ENCODE data around the gene COG5.

Gene COG5

DNA sequence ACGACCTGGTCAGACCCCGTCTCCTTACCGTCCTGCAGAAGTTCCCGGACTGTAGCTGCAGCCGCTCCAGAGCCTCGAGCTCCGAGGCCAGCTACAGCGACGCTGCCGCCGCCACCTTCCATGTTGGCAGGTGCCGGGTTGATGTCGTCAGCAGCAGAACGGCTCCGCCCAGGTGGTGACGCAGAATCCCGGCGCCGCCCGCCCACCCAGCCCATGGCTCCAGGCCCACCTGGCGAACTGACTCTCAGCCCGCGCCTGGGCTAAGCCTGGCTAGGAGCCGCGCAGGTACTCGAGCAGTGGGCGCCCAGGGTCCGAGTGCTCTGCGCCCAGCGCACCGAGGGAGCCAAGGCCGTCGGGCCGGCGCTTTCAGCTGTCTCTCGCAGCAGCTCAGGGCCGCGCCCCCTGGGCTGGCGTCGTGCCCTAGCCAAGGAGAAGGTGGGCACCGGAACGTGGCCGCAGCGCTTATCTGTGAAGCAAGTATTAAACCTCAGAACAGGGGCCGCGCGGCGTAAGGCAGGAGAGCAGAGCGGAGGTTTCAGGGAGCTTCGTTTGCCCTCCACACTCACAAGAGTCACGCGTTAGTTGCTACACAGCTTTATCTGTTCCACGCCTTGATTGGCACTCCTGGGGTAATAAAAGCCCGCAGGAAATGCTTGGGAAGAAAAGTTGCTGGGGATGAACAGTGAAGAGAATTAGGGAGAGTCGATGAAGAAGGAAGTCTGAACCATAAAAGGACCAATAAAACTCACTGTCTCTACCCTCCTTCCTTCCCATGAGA lies at the start of gene COG5, which contains the start of gene DUS4L:
TSS of gene COG5 (minus strand) at position 146 of the 778 bp plus-strand sequence. CDS start at position 122, 24 bp downstream.
TSS of gene DUS4L (plus strand) at position 197 of the 778 bp plus-strand sequence. CDS start 3,100 bp downstream, outside the sequence.
- DNase-seq (ENCODE audit: low spot score): peak; percentile 89

DNA sequence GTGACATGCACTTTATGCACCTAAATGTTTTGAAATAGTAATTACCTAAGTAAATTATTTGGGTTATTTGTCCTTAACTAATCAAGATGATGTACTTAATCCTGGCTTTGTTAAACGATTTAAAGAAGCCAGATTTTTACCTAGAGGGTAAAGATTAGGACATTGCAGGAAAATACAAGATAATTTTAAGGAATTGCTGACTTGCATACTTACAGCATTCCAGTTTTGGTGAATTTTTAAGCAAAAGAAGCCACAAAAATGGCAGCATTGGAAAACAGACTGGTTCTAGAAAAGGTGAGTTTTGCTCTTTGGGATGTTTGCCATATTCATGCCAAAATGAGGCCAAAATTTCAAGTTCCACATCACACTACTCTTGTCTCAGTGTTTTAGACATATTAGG lies 49.7 kb upstream of the COG5 start:
- no peak for DNase-seq (ENCODE audit: low spot score)

GRCh38 chr7:107610323-107610722 lies 46.6 kb upstream of the COG5 start:
- no peak for DNase-seq (ENCODE audit: low spot score)

DNA sequence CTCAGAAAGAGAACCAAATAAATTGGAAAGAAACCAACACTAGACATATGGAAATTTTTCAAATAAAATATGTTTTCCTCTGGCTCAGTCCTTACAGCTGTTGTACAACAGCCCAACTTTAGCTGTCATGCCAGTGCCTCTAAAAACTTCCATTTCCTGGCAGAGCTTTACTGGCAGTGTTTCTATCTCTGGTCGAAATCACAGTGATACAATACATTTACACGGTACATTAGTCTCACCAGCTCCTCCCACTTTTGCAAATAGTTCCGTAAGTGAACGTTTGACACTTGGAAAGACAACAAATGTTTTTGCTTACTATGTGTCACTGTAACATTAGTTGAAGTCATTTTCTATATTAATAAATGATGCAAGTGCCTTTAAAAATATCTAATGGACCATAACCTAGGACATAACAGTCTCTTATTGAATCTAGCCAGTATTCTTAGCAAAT lies 46.1 kb upstream of the COG5 start:
- no peak for DNase-seq (ENCODE audit: low spot score)

GRCh38 chr7:107606303-107606702 lies 42.6 kb upstream of the COG5 start:
- DNase-seq (ENCODE audit: low spot score): no peak

- no peak for DNase-seq (ENCODE audit: low spot score)
Observed at GRCh38 chr7:107605218-107605815, 41.6 kb upstream of the COG5 start.

- DNase-seq (ENCODE audit: low spot score): no peak
Observed at GRCh38 chr7:107600816-107601215, 37.1 kb upstream of the COG5 start.

DNA sequence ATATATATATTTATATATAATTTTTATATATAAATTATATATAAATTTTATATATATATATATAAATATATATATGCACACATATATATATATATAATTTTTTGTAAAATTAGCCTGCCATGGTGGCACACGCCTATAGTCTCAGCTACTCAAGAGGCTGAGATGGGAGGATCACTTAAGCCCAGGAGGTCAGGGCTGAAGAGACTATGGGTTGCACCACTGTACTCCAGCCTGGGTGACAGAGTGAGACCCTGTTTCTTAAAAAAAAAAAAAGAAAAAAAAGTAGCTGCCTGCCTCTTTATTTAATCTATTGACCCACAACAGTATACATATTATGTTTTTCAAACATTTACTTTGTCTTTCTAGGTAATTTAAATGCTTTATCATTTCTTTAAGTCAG lies 35.5 kb upstream of the COG5 start:
- no peak for DNase-seq (ENCODE audit: low spot score)

GRCh38 chr7:107597953-107598352 lies 34.2 kb upstream of the COG5 start:
- no peak for DNase-seq (ENCODE audit: low spot score)

DNA sequence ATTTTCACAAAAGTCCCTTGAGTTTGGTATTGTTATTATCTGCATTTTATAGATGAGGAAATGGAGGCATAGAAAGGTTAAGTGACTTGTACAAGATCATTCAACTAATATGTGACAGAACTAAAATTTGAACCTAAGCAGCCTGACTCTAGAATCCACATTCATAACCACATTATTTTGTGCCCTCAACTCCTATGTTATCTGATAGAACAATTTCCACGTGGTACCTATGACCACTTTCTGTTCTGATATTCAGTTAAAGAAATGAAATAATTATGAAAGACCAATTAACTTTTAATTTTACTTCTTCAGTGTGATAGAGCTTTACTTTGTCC lies 33.8 kb upstream of the COG5 start:
- DNase-seq (ENCODE audit: low spot score): no peak

- no peak for DNase-seq (ENCODE audit: low spot score)
Observed at GRCh38 chr7:107596881-107597581, 33.3 kb upstream of the COG5 start.

- DNase-seq (ENCODE audit: low spot score): peak; percentile 88
Observed at GRCh38 chr7:107594961-107595737, 31.4 kb upstream of the COG5 start.

DNA sequence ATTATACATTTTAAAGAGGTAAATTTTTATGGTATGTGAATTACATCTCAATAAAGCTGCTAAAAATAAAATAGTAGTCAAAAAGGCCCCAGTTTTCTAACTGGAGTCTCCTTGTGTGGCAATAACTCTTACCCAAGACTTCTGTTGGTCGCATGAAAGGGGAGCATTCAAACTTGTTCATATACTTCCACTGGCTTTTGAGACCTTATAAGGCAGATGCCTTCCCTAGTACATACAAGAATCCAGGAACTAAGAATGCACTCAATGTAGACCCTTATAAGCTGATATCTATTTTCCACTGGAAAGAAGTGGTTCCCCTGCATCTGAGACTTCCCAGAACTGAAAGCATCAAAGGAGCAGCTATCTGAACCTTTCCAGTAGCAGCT lies 29.3 kb upstream of the COG5 start:
- DNase-seq (ENCODE audit: low spot score): no peak

- DNase-seq (ENCODE audit: low spot score): no peak
Observed at GRCh38 chr7:107592361-107593024, 28.8 kb upstream of the COG5 start.

GRCh38 chr7:107591421-107591820 lies 27.7 kb upstream of the COG5 start:
- DNase-seq (ENCODE audit: low spot score): no peak

DNA sequence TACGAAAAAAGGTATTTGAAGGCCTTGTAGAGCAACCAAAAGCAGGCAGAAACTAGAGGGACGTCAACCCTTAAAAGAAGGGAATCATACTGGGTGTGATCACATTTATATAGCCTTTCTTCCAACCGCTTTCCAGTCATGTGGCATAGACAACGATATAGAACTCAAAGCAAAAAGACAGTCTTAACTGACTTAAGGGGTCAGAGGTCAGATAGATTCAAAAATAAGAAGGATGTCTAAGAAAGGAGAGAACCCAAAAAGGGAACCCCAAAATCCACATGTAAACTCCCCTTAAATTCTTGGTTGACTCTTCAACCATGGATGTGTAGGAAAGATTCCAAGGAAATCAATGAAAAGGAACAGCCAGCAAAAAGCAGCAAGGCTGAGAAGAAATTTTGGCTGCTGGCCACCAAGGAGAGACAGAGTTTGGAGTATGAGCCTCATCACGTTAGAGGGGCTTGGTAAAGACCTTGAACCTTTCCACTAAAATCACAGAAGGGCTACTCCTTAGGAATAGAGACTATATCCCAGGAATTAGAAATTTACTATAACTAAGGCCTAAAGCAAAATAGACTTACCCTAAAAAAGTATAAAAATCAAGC lies 24.9 kb upstream of the COG5 start:
- DNase-seq (ENCODE audit: low spot score): no peak

DNA sequence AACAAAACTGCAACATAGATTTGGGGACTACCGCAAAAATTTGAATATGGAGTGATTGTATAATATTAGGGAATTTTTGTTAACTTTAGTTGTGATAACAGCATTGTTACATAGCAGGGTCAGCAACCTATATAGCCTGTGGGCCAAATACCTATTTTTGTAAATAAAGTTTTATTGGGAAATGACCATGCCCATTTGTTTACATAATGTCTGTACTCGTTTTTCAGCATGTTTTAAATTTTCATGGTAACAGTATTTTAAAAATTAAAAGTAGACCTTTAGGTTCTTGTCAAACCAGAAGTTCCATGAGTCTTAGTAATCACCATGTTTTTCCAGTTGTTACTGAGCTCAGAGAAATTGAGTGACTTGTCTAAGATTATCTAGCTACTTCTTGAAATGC lies 21.0 kb upstream of the COG5 start:
- DNase-seq (ENCODE audit: low spot score): no peak

- DNase-seq (ENCODE audit: low spot score): no peak
Observed at GRCh38 chr7:107582875-107583274, 19.2 kb upstream of the COG5 start.

GRCh38 chr7:107581387-107582013 lies 17.8 kb upstream of the COG5 start:
- no peak for DNase-seq (ENCODE audit: low spot score)

- no peak for DNase-seq (ENCODE audit: low spot score)
Observed at GRCh38 chr7:107580716-107581383, 17.1 kb upstream of the COG5 start.
